ENCODE results near the gene CPN2. TPM values are rescaled to one million over a fixed set of nuclear protein-coding genes. Genes with fewer than 3 reads are reported as not detected.

Gene CPN2
- total RNA-seq, 1 experiment from 2014 or later: not detected

- DNase-seq: peak; percentile 73
- Mint-ChIP-seq H3K27ac (ENCODE audit: unreplicated experiment) (peak overlapping the region; percentile 29), H3K27me3 (ENCODE audit: unreplicated experiment) (no peaks in the 10 kb centered on the region), H3K4me3 (ENCODE audit: low read depth, unreplicated experiment) (peak overlapping the region; percentile 53), H3K36me3 (ENCODE audit: insufficient read depth, unreplicated experiment) (no peaks in the 10 kb centered on the region), H3K4me1 (ENCODE audit: low read depth, unreplicated experiment) (peaks cover 9% of the 10 kb centered on the region), H3K9me3 (ENCODE audit: low read depth, unreplicated experiment) (no peaks in the 10 kb centered on the region)
- TF ChIP-seq CTCF (IDR thresholded peaks at IDR 0.05; ENCODE audit: unreplicated experiment): peak; percentile 14
- BruUV-seq (replicated peaks): TSS peak; percentile 82
- CTCF ChIA-PET: interaction anchor here (0.5 to 1.2 kb wide), 3 partner anchors 19 to 685 kb away, joined by 3 to 4 read pairs (median 3); no protein-coding TSS in a partner anchor
- intact Hi-C loops (cut with micrococcal nuclease; ENCODE audit: unreplicated experiment): no loop called here
These were observed 54.5 kb downstream of the CPN2 start for GRCh38 chr3:194296454-194297263.

GRCh38 chr3:194294895-194295214 is 56.3 kb downstream of the CPN2 start:
- intact Hi-C loops (cut with micrococcal nuclease; ENCODE audit: unreplicated experiment): no loop called here
- H3K27ac Mint-ChIP-seq (ENCODE audit: unreplicated experiment): no peak overlapping the region
- no TSS peak for BruUV-seq (replicated peaks)
- H3K36me3 Mint-ChIP-seq (ENCODE audit: insufficient read depth, unreplicated experiment): no peaks in the 10 kb centered on the region
- no peaks in the 10 kb centered on the region for H3K27me3 Mint-ChIP-seq (ENCODE audit: unreplicated experiment)
- no peak for TF ChIP-seq CTCF (IDR thresholded peaks at IDR 0.05; ENCODE audit: unreplicated experiment)
- CTCF ChIA-PET: interaction anchor here (1.2 kb wide), 2 partner anchors 514 to 542 kb away, joined by 3 read pairs; no protein-coding TSS in a partner anchor
- no peak for DNase-seq
- no peak overlapping the region for H3K4me3 Mint-ChIP-seq (ENCODE audit: low read depth, unreplicated experiment)
- peaks cover 2% of the 10 kb centered on the region for H3K9me3 Mint-ChIP-seq (ENCODE audit: low read depth, unreplicated experiment)
- H3K4me1 Mint-ChIP-seq (ENCODE audit: low read depth, unreplicated experiment): peaks cover 9% of the 10 kb centered on the region

DNA sequence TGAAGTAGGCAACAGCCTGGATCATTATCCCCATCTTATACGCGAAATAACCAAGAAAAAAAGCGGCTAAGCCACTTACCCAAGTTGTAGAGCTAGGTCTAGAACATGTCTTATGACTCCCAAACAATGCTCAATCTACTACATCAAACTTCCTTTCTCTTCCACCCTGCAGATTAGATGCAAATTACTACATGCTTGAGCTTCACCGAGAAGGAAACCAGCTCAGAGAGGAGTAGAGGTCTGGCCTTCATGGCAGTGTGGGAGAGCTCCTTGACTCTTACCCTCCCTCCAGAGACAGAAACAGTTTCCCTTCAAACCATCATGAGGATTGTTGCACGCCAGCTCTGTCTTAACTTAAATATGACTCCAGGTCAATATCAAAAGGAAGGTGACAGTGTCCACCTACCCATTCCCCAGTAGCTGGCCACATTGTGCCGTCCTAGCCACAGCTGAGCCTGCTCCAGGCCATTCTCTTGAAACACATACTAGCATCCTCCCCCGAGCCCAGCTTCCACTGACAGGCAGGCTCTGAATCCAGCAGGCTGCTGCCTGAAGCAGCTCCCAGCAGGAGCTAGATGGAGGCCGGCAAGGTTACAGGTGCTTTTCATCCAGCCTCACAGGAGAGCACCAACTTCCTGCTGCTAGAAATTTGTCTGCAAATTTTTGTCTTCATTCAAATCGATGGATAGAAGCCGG is 56.8 kb downstream of the CPN2 start:
- Mint-ChIP-seq H3K4me3 (ENCODE audit: low read depth, unreplicated experiment) (no peak overlapping the region), H3K4me1 (ENCODE audit: low read depth, unreplicated experiment) (peaks cover 9% of the 10 kb centered on the region), H3K36me3 (ENCODE audit: insufficient read depth, unreplicated experiment) (no peaks in the 10 kb centered on the region), H3K9me3 (ENCODE audit: low read depth, unreplicated experiment) (peaks cover 2% of the 10 kb centered on the region), H3K27ac (ENCODE audit: unreplicated experiment) (no peak overlapping the region), H3K27me3 (ENCODE audit: unreplicated experiment) (no peaks in the 10 kb centered on the region)
- intact Hi-C loops (cut with micrococcal nuclease; ENCODE audit: unreplicated experiment): no loop called here
- no peak for DNase-seq
- CTCF ChIA-PET: interaction anchor here (0.5 to 1.2 kb wide), 6 partner anchors 10 to 541 kb away, joined by 3 to 5 read pairs (median 3); no protein-coding TSS in a partner anchor
- no TSS peak for BruUV-seq (replicated peaks)
- TF ChIP-seq CTCF (IDR thresholded peaks at IDR 0.05; ENCODE audit: unreplicated experiment): no peak

GRCh38 chr3:194293546-194294198 is 57.5 kb downstream of the CPN2 start:
- intact Hi-C loops (cut with micrococcal nuclease; ENCODE audit: unreplicated experiment): no loop called here

More at GRCh38 chr3:194293546-194294198, 57.5 kb downstream of the CPN2 start:
- H3K4me3 Mint-ChIP-seq (ENCODE audit: low read depth, unreplicated experiment): no peak overlapping the region
- no peaks in the 10 kb centered on the region for H3K27me3 Mint-ChIP-seq (ENCODE audit: unreplicated experiment)
- H3K4me1 Mint-ChIP-seq (ENCODE audit: low read depth, unreplicated experiment): peaks cover 9% of the 10 kb centered on the region
- DNase-seq: no peak
- no TSS peak for BruUV-seq (replicated peaks)
- TF ChIP-seq CTCF (IDR thresholded peaks at IDR 0.05; ENCODE audit: unreplicated experiment): no peak
- H3K36me3 Mint-ChIP-seq (ENCODE audit: insufficient read depth, unreplicated experiment): no peaks in the 10 kb centered on the region
- peaks cover 2% of the 10 kb centered on the region for H3K9me3 Mint-ChIP-seq (ENCODE audit: low read depth, unreplicated experiment)
- no peak overlapping the region for H3K27ac Mint-ChIP-seq (ENCODE audit: unreplicated experiment)
- CTCF ChIA-PET: interaction anchor here (0.5 to 1.2 kb wide), 5 partner anchors 11 to 540 kb away, joined by 3 to 5 read pairs (median 3); no protein-coding TSS in a partner anchor

All from Calu3 (cell line).